ENCODE measurements around the gene SPAAR.

DNA sequence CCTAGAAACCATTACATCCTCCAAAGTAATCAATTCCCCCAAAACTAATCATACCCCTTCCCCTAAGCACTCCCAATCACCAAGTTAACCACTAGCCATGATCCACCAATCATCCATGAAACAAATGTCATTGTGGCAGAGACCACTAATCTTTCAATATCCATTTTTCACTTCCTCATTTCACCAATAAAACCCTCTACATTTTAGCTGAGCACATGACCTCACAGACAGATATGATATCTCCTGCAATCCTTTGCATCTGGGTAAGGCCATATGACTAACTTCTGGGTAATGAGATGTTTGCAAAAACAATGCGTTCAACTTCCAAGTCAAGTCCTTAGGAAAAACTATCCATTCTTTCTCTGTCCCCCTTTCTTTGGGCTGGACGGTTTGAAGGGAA lies 27.9 kb downstream of the SPAAR start:
- TF ChIP-seq, protein P1, sequence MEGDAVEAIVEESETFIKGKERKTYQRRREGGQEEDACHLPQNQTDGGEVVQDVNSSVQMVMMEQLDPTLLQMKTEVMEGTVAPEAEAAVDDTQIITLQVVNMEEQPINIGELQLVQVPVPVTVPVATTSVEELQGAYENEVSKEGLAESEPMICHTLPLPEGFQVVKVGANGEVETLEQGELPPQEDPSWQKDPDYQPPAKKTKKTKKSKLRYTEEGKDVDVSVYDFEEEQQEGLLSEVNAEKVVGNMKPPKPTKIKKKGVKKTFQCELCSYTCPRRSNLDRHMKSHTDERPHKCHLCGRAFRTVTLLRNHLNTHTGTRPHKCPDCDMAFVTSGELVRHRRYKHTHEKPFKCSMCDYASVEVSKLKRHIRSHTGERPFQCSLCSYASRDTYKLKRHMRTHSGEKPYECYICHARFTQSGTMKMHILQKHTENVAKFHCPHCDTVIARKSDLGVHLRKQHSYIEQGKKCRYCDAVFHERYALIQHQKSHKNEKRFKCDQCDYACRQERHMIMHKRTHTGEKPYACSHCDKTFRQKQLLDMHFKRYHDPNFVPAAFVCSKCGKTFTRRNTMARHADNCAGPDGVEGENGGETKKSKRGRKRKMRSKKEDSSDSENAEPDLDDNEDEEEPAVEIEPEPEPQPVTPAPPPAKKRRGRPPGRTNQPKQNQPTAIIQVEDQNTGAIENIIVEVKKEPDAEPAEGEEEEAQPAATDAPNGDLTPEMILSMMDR (IDR thresholded peaks at IDR 0.05; ENCODE audit: borderline replicate concordance, extremely low read depth, low read length, poor library complexity, severe bottlenecking), result no peak
- no peak for TF ChIP-seq EZH2 (IDR thresholded peaks at IDR 0.05; ENCODE audit: borderline replicate concordance, low read depth, low read length, severe bottlenecking)
